Measurements from ENCODE around the gene PARN.
"Not testable (repeated sequence)": the region's sequence is repeated elsewhere in the genome, so short reads cannot be mapped to it uniquely, and the experiment has no call there.

Gene PARN

GRCh38 chr16:14629919-14630619 is at the start of gene PARN:
TSS of gene PARN (minus strand) at chr16:14630260. CDS start at chr16:14630125, 135 bp downstream.
- DNase-seq: peak; percentile 94

- DNase-seq: no peak
Measured at GRCh38 chr16:14678748-14679497, 48.9 kb upstream of the PARN start.

- no peak for DNase-seq
Measured at GRCh38 chr16:14677627-14678026, 47.6 kb upstream of the PARN start.

GRCh38 chr16:14676633-14677032 is 46.6 kb upstream of the PARN start:
- DNase-seq: no peak

GRCh38 chr16:14672403-14672971 is 42.4 kb upstream of the PARN start:
- DNase-seq: no peak

- DNase-seq: no peak
Measured at GRCh38 chr16:14669776-14670175, 39.7 kb upstream of the PARN start.

GRCh38 chr16:14668556-14669223 is 38.6 kb upstream of the PARN start:
- no peak for DNase-seq

- DNase-seq: no peak
Measured at GRCh38 chr16:14667347-14668266, 37.5 kb upstream of the PARN start.

- DNase-seq: no peak
Measured at GRCh38 chr16:14658063-14658462, 28.0 kb upstream of the PARN start.

- DNase-seq: no peak
Measured at GRCh38 chr16:14652726-14653125, 22.7 kb upstream of the PARN start.

- no peak for DNase-seq
Measured at GRCh38 chr16:14650629-14651028, 20.6 kb upstream of the PARN start.

- no peak for DNase-seq
Measured at GRCh38 chr16:14649816-14650215, 19.8 kb upstream of the PARN start.

GRCh38 chr16:14641926-14642325 is 11.9 kb upstream of the PARN start:
- no peak for DNase-seq

- no peak for DNase-seq
Measured at GRCh38 chr16:14641206-14641605, 11.1 kb upstream of the PARN start.

GRCh38 chr16:14640538-14640937 is 10.5 kb upstream of the PARN start:
- no peak for DNase-seq

GRCh38 chr16:14636951-14637240 is 6.8 kb upstream of the PARN start:
- DNase-seq: not testable (repeated sequence)

- not testable (repeated sequence) for DNase-seq
Measured at GRCh38 chr16:14636179-14636950, 6.3 kb upstream of the PARN start.

- DNase-seq: no peak
Measured at GRCh38 chr16:14635395-14636165, 5.5 kb upstream of the PARN start.

- DNase-seq: no peak
Measured at GRCh38 chr16:14634389-14634725, 4.3 kb upstream of the PARN start.

GRCh38 chr16:14632693-14633569 is 2.9 kb upstream of the PARN start, which contains the start of gene BFAR:
TSS of gene BFAR (plus strand) at chr16:14632951. CDS start at chr16:14644347, 11,396 bp downstream.
- DNase-seq: peak; percentile 97

Measured in GDM1 (cell line).